Activated CD8-positive, alpha-beta memory T cell treated with anti-CD3 and anti-CD28 coated beads, Interleukin-2, amount 50 U/mL, for 1 hour (primary cell): Measurements from ENCODE around the gene NLN.
"Not testable (repeated sequence)": the region's sequence is repeated elsewhere in the genome, so short reads cannot be mapped to it uniquely, and the experiment has no call there.

Experiments used
- DNase-seq: peaks from one replicate; pipeline ENCODE4 v3.0.0-alpha.2; 2020; ENCODE audit errors: extremely low read depth

The NLN gene

DNA sequence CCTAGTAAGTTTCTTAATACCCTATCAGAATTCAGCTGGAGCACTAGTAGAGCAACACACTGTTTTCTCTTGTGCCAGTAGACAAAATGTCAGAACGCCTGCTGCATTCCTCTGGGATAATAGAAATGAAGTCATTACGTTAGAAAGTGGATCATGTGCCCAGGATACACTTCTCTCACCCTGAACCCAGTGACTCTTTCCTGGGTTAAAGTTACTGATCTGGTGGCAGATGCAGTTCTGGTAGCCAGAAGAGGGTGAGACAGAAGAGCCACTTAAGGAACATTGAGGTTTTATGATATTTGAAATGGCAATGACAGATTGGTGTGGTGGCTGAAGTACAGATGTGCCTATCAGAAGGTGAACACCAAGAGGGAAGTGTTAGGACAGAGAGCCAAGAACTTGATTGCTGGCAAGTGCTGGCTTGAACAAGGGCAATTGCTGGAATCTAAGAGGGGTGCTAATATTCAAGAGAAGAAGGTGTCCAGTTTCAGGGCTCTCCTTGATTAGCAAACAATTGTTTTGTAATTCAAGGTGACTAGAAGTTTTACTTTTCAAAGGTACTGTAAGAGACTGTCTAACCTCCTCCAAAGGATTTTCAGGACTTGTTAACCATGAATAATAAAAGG is 110.7 kb downstream of the NLN start:
- no peak for DNase-seq

DNA sequence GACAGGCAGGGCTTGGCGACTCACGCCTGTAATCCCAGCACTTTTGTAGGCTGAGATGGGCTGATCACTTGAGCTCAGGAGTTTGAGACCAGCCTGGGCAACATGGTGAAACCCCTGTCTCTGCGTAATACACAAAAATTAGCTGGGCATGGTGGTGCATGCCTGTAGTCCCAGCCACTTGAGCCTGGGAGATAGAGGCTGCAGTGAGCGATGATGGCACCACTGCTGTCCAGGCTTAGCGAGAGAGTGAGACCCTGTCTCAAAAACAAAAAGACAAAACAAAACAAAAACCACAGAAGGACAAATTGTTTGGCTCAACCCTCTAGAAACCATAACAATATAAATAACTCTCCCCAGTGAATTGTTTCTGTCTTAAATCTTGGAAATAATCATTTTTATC is 111.8 kb downstream of the NLN start:
- DNase-seq = no peak

DNA sequence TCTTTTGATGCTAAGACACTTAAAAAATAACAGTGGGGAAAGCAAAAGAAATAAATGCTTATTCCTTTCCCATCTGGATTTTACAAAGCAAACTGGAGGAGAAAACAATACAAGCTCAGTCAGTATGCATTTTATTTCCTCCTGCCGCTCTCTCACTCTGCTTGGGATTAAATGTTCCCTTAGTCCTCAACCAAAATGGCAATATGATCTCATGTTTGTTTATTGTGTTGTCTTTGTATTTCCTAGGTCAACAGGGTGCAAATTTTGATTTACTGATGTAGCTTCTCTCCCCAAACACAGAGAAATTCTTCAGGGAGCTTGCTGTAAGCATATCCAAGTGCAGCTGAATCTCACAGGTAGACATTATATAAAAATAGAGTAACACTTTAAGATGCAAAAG is 112.3 kb downstream of the NLN start:
- no peak for DNase-seq

DNA sequence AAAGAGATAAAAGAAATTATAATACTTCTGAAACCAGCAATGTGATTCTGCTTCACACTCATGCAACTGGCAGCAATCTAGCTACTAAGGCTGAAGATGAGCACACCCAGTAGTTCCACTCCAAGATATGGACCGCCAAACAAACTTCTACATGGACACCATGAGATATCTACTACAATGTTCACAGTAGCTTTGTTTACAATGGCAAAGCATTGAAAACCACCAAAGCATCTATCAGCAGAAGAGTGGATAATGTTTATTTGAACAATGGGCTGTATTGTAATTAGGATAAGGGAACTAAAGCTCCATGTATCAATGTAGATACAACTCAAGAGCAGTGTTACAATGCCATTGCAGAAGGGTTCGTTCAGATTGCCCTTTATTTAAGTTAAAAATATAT is 113.2 kb downstream of the NLN start:
- DNase-seq = no peak

DNA sequence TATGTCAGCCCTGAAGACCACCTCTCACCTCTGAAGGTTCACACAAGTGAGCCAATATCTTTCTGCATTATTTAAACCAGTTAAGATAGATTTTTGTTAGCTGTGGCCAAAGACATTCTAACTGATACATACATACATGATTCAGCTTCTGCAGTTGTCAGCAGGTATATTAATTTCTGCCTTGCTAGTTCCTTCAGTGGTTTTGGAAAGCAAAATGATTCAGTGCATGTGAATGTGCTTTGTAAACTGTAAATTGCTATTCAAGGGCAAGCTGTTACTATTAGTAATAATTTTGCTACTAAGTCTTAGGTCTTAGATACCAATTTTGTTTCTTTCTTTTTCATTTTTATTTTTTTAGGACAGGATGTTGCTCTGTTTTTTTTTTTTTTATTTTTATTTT is 115.1 kb downstream of the NLN start:
- no peak for DNase-seq

- DNase-seq = not testable (repeated sequence)
These were observed 117.2 kb downstream of the NLN start for GRCh38 chr5:65839170-65839569.

GRCh38 chr5:65840071-65840470 is 118.1 kb downstream of the NLN start:
- DNase-seq = no peak

DNA sequence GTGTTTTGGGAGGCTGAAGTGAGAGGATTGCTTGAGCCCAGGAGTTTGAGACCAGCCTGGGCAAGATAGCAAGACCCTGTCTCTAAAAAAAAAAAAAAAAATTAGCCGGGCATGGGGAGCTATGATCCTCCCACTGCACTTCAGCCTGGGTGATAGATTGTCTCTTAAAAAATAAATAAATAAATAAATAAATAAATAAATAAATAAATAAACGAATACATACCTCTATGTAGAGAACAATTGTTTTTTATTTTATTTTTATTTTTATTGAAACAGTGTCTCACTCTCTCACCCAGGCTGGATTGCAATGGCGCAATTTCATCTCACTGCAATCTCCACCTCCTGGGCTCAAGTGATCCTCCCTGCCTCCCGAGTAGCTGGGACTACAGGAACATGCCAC is 122.8 kb downstream of the NLN start:
- not testable (repeated sequence) for DNase-seq

DNA sequence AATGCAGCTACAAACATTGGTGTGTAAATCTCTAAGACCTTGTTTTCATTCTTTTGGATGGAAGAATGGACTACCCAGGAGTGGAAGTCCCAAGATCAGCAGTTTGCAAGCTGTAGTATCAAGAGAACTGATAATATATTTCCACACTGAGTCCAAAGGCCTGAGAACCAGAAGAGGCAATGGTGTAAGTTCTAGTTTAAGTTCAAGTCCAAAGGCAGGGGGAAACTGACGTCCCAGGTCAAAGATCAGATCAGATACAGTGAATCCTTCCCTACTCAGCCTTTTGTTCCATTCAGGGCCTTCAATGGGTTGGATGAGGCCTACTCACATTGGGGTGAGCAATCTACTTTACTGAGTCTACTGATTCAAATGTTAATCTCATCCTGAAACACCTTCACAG is 124.1 kb downstream of the NLN start:
- DNase-seq = no peak

DNA sequence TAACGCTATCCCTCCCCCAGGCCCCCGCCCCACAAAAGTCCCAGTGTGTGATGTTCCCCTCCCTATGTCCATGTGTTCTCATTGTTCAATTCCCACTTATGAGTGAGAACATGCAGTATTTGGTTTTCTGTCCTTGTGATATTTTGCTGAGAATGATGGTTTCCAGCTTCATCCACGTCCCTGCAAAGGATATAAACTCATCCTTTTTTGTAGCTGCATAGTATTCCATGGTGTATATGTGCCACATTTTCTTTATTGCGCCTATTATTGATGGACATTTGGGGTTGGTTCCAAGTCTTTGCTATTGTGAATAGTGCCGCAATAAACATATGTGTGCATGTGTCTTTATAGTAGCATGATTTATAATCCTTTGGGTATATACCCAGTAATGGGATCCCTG is 125.0 kb downstream of the NLN start:
- DNase-seq = not testable (repeated sequence)

DNA sequence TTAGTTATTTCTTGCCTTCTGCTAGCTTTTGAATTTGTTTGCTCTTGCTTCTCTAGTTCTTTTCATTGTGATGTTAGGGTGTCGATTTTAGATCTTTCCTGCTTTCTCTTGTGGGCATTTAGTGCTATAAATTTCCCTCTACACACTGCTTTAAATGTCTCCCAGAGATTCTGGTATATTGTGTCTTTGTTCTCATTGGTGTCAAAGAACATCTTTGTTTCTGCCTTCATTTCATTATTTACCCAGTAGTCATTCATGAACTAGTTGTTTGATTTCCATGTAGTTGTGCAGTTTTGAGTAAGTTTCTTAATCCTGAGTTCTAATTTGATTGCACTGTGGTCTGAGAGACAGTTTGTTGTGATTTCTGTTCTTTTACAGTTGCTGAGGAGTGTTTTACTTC is 127.9 kb downstream of the NLN start:
- DNase-seq = not testable (repeated sequence)

DNA sequence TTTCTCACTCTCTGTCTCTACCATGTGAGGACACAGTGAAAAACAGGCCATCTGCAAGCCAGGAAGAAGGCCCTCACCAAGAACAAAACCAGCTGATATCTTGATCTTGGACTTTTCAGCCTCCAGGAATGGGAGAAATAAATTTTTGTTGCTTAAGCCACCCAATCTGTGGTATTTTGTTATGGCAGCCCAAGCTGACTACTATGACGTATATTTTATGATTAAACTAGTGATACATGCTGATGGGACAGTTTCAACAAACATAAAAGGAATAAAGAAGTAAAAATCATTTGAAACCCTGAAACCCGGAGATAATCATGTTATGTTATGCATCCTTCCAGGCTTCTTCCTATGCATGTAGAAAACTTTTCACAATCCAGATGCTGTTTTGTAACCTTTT is 132.9 kb downstream of the NLN start:
- no peak for DNase-seq

DNA sequence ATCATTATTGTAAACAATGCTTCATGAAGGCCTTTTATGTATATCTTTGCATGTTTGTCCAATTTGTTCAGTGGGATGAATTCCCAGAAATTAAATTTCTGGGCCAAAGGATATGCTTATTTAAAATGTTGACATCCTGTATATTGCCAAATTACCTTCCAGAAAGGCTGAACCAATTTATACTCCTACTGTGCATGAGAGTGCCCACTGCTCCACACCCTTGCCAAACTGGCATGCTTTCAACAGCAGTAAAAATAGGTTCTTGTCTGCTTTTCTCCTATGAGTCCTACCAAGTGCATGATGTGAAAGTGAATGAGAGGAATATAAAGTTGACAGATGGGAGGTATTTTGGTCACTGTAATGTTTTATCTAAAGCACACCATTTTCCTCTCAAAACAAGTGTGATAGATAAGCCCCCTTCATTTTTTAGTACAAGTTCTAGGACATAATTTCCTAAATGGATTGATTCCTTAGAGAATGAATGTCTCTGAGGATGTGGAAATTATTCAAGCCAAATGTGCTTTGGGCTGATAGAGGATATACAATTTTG is 133.8 kb downstream of the NLN start:
- DNase-seq = no peak

GRCh38 chr5:65856520-65856919 is 134.5 kb downstream of the NLN start:
- no peak for DNase-seq

DNA sequence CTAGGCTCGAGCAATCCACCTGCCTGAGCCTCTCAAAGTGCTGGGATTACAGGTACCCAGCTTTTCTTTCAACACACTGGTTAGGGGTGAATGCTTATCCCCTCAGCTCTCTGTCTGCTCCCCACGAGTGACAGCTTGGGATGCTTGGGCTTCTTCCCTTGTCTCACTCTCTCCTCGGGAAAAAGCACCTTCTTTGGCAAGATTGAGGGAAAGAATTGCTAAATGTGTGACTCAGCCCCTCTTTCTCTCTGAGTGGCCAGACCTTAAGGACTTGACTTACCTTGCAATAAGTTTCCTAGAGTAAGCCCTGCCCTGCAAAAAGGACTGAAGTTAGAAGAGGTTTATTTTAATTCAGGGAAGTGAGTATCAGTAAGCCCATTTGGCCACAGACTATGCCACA is 136.3 kb downstream of the NLN start:
- DNase-seq = no peak

- DNase-seq = no peak
These were observed 139.8 kb downstream of the NLN start for GRCh38 chr5:65861830-65862241.

- no peak for DNase-seq
These were observed 140.4 kb downstream of the NLN start for GRCh38 chr5:65862384-65862783.

DNA sequence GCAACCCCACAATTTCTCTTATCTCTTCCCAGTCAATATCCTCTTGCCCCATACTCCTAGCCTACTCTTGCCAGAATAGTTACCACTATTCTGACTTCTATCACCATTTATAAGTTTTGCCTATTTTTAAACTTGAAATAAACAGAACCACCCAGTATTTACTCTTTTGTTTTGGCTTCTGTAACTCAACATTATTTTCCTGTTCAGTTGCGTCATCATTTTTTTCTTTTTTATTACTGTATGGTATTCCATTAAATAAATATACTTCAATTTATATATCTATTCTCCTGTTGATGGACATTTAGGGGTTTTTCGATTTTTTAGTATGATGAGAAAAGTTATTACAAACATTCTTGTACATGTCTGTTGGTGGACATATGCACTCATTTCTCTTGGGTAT is 141.7 kb downstream of the NLN start:
- DNase-seq = no peak

DNA sequence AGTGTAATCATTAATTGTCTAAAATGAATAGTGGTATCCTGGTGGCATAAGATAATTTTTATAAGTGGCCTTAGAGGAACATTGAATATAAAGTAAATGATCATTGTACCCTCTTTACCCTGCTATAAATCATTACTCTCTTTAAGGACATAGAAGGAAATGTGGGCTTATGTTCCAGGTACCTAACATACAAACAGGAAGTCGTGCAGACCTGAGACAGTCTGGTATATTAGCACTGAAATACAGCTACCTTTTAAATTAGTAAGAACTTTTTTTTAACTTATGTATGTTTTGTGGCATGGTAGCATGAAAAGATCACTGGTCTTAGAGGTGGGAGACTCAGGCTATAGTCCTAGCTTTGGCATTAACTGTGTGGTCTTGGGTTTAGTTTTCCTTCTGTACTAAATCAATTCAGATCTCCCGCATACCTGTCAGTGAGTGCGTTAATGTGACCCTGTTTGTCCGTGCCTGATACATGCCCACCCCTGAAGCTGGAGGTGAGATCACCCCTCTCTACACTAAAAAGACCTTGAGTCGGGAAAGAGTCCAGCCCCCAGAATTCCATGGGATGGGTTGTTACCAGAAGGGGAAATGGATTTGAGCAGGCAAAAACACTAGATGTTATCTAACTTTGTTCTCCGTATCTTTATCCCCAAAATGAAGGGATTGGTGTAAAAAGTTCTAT is 145.0 kb downstream of the NLN start:
- DNase-seq = no peak

- DNase-seq = no peak
These were observed 145.7 kb downstream of the NLN start for GRCh38 chr5:65867542-65868195.

DNA sequence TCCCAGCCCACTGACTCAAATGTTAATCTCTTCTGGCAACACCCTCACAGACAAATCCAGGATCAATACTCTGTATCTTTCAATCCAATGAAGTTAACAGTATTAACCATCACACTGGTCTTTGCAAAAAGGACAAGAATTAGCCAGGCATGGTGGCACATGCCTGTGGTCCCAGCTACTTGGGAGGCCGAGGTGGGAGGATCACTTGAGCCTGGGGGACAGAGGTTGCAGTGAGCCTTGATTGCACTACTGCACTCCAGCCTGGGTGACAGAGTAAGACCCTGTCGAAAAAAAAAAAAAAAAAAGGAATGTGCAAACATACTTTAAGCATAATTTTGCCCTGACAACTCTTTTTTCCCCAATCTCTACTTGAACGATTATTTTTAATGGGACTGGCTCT is 146.5 kb downstream of the NLN start:
- DNase-seq = no peak

GRCh38 chr5:65871182-65871581 is 149.2 kb downstream of the NLN start:
- no peak for DNase-seq

DNA sequence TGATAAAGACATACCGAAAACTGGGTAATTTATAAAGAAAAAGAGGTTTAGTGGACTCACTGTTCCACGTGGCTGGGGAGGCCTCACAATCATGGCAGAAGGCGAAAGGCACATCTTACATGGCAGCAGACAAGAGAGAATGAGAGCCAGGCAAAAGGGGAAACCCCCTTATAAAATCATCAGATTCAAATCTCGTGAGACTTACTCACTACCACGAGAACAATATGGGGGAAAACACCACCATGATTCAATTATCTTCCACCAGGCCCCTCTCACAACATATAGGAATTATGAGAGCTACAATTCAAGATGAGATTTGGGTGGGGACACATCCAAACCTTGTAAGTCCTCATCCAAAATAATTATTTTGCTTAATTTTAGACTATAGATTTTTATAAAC is 149.8 kb downstream of the NLN start:
- not testable (repeated sequence) for DNase-seq
